Esophagus muscularis mucosa (tissue), 4 donors: ENCODE data around the gene DPM1.

ENCODE experiments used
- CTCF ChIP-seq, 3 experiments: fragments of 200-600 bp in 2 of 3; fragments of 450-650 bp in 1 of 3; sonication (generic) in 2 of 3; IDR thresholded peaks; one replicate each; pipeline ENCODE4 v1.5.1; 2017 to 2019; ENCODE audit warnings: antibody characterized with exemption in 3 of 3, mild to moderate bottlenecking in 2 of 3, moderate library complexity in 1 of 3
- EP300 ChIP-seq: sonication (generic); formaldehyde crosslinking; IDR thresholded peaks from one replicate; pipeline ENCODE4 v1.6.1; 2017; ENCODE audit warnings: antibody characterized with exemption
- POLR2A ChIP-seq: fragments of 450-650 bp; IDR thresholded peaks from one replicate; pipeline ENCODE4 v1.6.1; 2017; ENCODE audit warnings: antibody characterized with exemption, moderate library complexity, mild to moderate bottlenecking, low read depth
- POLR2AphosphoS5 ChIP-seq, 2 donors: sonication (generic); formaldehyde crosslinking; IDR thresholded peaks; one replicate each; pipeline ENCODE4 v1.6.1; 2017; ENCODE audit warnings: antibody characterized with exemption in 2 of 2

- TF ChIP-seq POLR2AphosphoS5 (IDR thresholded peaks at IDR 0.05) (no peak), CTCF (IDR thresholded peaks at IDR 0.05) (no peak), POLR2A (no peak), EP300 (no peak)
Observed at GRCh38 chr20:50893620-50894019, 64.7 kb downstream of the DPM1 start.
